ENCODE results near the gene TMEM272. TPM values are rescaled to one million over a fixed set of nuclear protein-coding genes. Genes with fewer than 3 reads are reported as not detected.

Gene TMEM272
- total and polyA plus RNA-seq, 2 of the 13 experiments (the other 11 are each of a cell fraction or from before 2014, with no cell fraction given), result 0.37 to 0.62 TPM

DNA sequence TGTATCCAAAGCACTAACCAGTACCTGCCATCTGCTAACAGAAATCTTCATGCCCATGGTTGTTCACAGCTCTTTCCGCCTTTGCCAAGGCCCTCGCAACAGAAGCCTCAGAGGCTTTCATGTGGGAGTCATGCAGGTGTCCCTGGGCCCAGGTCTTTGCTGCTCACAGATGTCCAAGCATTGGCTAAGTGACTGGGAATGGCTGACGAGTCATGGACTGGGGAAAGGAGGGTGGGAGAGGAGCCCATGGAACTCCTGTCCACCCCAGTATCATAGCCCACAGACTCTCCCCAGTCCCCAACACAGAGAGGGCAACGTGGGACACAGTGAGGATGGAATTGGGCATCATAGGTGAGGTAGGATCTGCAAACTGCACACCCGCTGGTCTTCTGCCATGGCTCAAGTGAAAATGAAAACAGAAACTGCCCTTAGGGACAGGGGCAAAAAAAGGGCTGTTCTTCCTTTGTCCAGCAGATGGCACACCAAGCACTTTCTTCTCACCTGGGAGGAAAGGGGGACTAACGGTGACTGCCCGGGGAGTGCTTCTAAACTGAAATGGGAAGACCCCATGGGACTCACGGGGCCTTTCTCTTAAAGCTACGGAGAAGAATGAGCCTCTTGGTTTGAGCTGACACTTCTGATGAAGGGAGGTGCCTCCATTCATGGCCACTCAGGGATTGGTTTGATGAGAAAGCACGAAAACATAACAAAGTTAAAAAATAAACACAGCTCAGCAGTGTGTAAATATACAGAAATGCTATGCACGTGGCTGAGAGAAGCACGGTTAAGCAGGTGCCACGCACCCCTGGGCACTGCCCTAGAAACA lies 29.9 kb downstream of the TMEM272 start (continued):
- TF ChIP-seq, protein P1, sequence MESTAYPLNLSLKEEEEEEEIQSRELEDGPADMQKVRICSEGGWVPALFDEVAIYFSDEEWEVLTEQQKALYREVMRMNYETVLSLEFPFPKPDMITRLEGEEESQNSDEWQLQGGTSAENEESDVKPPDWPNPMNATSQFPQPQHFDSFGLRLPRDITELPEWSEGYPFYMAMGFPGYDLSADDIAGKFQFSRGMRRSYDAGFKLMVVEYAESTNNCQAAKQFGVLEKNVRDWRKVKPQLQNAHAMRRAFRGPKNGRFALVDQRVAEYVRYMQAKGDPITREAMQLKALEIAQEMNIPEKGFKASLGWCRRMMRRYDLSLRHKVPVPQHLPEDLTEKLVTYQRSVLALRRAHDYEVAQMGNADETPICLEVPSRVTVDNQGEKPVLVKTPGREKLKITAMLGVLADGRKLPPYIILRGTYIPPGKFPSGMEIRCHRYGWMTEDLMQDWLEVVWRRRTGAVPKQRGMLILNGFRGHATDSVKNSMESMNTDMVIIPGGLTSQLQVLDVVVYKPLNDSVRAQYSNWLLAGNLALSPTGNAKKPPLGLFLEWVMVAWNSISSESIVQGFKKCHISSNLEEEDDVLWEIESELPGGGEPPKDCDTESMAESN (CRISPR knock-in tag; conservative IDR thresholded peaks at IDR 0.05), result 0 out of 2 replicates have a peak, but pooled peaks have one; percentile 30
- TF ChIP-seq SAP130 (CRISPR knock-in tag; IDR thresholded peaks at IDR 0.05; ENCODE audit: low read depth) (peak; percentile 32; the same call in 1 of the 2 replicates), TSC22D2 (CRISPR knock-in tag; IDR thresholded peaks at IDR 0.05; ENCODE audit: borderline replicate concordance) (peak; percentile 73; the same call in 1 of the 2 replicates), FOXA3 (CRISPR knock-in tag; IDR thresholded peaks at IDR 0.05) (peak; percentile 51; the same call in 1 of the 2 replicates), TP53 (CRISPR knock-in tag; conservative IDR thresholded peaks at IDR 0.05) (no peak), ETV6 (CRISPR knock-in tag; conservative IDR thresholded peaks at IDR 0.05) (no peak), TBX2 (CRISPR knock-in tag; IDR thresholded peaks at IDR 0.05; ENCODE audit: borderline replicate concordance) (no peak), ZBTB7B (CRISPR knock-in tag; IDR thresholded peaks at IDR 0.05) (0 out of 2 replicates have a peak, but pooled peaks have one; percentile 39), MBNL3 (CRISPR knock-in tag; conservative IDR thresholded peaks at IDR 0.05) (no peak), ZNF782 (CRISPR knock-in tag; IDR thresholded peaks at IDR 0.05; ENCODE audit: borderline replicate concordance) (0 out of 2 replicates have a peak, but pooled peaks have one; percentile 35), ZKSCAN5 (CRISPR knock-in tag; IDR thresholded peaks at IDR 0.05) (0 out of 2 replicates have a peak, but pooled peaks have one; percentile 24), FOXK1 (CRISPR knock-in tag; IDR thresholded peaks at IDR 0.05; ENCODE audit: borderline replicate concordance, low read depth) (peak; percentile 22; the same call in 1 of the 2 replicates), MYNN (CRISPR knock-in tag; IDR thresholded peaks at IDR 0.05; ENCODE audit: low read depth) (no peak)
- TF ChIP-seq, protein P2, sequence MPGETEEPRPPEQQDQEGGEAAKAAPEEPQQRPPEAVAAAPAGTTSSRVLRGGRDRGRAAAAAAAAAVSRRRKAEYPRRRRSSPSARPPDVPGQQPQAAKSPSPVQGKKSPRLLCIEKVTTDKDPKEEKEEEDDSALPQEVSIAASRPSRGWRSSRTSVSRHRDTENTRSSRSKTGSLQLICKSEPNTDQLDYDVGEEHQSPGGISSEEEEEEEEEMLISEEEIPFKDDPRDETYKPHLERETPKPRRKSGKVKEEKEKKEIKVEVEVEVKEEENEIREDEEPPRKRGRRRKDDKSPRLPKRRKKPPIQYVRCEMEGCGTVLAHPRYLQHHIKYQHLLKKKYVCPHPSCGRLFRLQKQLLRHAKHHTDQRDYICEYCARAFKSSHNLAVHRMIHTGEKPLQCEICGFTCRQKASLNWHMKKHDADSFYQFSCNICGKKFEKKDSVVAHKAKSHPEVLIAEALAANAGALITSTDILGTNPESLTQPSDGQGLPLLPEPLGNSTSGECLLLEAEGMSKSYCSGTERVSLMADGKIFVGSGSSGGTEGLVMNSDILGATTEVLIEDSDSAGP (CRISPR knock-in tag; IDR thresholded peaks at IDR 0.05; ENCODE audit: borderline replicate concordance), result no peak; the same call in 1 of the 2 replicates
- TF ChIP-seq, protein P3, sequence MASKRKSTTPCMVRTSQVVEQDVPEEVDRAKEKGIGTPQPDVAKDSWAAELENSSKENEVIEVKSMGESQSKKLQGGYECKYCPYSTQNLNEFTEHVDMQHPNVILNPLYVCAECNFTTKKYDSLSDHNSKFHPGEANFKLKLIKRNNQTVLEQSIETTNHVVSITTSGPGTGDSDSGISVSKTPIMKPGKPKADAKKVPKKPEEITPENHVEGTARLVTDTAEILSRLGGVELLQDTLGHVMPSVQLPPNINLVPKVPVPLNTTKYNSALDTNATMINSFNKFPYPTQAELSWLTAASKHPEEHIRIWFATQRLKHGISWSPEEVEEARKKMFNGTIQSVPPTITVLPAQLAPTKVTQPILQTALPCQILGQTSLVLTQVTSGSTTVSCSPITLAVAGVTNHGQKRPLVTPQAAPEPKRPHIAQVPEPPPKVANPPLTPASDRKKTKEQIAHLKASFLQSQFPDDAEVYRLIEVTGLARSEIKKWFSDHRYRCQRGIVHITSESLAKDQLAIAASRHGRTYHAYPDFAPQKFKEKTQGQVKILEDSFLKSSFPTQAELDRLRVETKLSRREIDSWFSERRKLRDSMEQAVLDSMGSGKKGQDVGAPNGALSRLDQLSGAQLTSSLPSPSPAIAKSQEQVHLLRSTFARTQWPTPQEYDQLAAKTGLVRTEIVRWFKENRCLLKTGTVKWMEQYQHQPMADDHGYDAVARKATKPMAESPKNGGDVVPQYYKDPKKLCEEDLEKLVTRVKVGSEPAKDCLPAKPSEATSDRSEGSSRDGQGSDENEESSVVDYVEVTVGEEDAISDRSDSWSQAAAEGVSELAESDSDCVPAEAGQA (IDR thresholded peaks at IDR 0.05; ENCODE audit: low read depth), result no peak
- TF ChIP-seq, protein P3 (CRISPR knock-in tag; IDR thresholded peaks at IDR 0.05; ENCODE audit: borderline replicate concordance), result no peak
- TF ChIP-seq, protein P4, sequence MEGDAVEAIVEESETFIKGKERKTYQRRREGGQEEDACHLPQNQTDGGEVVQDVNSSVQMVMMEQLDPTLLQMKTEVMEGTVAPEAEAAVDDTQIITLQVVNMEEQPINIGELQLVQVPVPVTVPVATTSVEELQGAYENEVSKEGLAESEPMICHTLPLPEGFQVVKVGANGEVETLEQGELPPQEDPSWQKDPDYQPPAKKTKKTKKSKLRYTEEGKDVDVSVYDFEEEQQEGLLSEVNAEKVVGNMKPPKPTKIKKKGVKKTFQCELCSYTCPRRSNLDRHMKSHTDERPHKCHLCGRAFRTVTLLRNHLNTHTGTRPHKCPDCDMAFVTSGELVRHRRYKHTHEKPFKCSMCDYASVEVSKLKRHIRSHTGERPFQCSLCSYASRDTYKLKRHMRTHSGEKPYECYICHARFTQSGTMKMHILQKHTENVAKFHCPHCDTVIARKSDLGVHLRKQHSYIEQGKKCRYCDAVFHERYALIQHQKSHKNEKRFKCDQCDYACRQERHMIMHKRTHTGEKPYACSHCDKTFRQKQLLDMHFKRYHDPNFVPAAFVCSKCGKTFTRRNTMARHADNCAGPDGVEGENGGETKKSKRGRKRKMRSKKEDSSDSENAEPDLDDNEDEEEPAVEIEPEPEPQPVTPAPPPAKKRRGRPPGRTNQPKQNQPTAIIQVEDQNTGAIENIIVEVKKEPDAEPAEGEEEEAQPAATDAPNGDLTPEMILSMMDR (CRISPR knock-in tag; IDR thresholded peaks at IDR 0.05), result peak; percentile 88

All from HepG2 (cell line).